Activated naive CD4-positive, alpha-beta T cell treated with anti-CD3 and anti-CD28 coated beads, Interleukin-2, amount 50 U/mL, for 24 hours (primary cell): Measurements from ENCODE around the gene LRRC8A.

Source experiments
- H3K27ac Mint-ChIP-seq: one replicate; pipeline ENCODE4 v1.8.0; 2021; ENCODE audit warnings: mild to moderate bottlenecking, mixed read lengths
- H3K27me3 Mint-ChIP-seq: one replicate; pipeline ENCODE4 v1.8.0; 2021; ENCODE audit warnings: mixed read lengths
- H3K36me3 Mint-ChIP-seq: one replicate; pipeline ENCODE4 v1.8.0; 2021; ENCODE audit warnings: mixed read lengths
- H3K4me1 Mint-ChIP-seq: one replicate; pipeline ENCODE4 v1.8.0; 2021; ENCODE audit warnings: mixed read lengths
- H3K4me3 Mint-ChIP-seq: one replicate; pipeline ENCODE4 v1.8.0; 2021; ENCODE audit warnings: mild to moderate bottlenecking, mixed read lengths
- H3K9me3 Mint-ChIP-seq: one replicate; pipeline ENCODE4 v1.8.0; 2021; ENCODE audit warnings: mixed read lengths

The LRRC8A gene

GRCh38 chr9:128891321-128892220 lies 9.6 kb downstream of the LRRC8A start:
- H3K36me3 Mint-ChIP-seq: peaks cover 4% of the 10 kb centered on the region
- H3K9me3 Mint-ChIP-seq: no peaks in the 10 kb centered on the region
- no peak overlapping the region for H3K27ac Mint-ChIP-seq
- peaks cover 55% of the 10 kb centered on the region for H3K4me1 Mint-ChIP-seq
- no peaks in the 10 kb centered on the region for H3K27me3 Mint-ChIP-seq
- no peak overlapping the region for H3K4me3 Mint-ChIP-seq

DNA sequence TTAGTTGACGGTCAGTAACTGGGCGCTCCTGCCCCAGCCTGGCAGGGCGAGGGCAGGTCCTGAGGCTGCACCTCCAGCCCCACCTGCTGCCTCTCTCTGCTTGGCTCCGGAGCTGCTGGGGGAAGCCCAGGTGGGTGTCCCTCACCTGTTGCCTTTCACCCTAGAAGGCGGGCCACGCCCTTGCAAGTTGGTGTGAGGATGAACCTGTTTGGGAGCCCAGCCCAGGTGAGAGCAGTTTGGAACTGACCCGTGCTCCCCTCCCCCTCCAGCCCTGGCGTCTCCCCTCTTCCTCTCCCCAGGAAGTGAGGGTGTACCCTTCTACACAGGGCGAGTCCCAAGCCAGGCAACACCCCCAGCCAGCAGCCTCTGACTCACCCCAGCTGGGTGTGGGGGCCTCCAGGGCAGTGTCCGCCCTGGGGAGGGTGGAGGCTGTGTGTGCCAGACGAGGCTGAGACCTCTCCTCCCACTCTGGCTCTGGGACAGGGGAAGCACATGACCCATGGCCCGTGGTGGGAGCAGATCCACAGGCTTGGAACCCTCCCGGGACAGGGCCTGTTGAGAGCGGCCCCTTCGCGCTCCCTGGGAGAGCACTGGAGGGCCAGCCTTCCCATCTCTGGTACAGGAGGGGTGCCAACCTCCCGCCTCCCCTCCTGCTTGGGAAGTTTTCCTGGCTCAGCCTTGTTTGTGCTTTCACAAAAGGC lies 10.4 kb downstream of the LRRC8A start:
- H3K9me3 Mint-ChIP-seq: no peaks in the 10 kb centered on the region
- H3K27ac Mint-ChIP-seq: no peak overlapping the region
- H3K4me1 Mint-ChIP-seq: peaks cover 58% of the 10 kb centered on the region
- no peaks in the 10 kb centered on the region for H3K27me3 Mint-ChIP-seq
- no peak overlapping the region for H3K4me3 Mint-ChIP-seq
- peaks cover 6% of the 10 kb centered on the region for H3K36me3 Mint-ChIP-seq

DNA sequence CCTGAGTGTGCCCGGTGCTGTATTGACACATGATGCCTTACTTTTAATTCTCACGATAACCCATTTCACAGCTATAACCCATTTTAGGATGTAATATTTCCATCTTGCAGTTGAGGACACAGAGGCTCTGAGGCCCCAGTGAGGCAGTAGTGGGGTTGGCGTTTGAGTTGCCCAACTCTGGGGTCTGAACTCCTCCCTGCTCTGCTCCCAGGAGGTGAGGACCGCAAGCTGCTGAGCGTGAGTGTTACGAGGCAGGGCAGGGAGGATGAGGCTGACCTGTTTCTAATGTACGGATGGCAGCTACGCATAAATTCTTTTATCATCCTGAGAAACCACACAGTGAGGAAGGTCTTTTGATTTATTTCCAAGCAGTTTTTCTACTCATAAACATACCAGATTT lies 11.4 kb downstream of the LRRC8A start:
- peak overlapping the region; percentile 64 for H3K4me3 Mint-ChIP-seq
- peaks cover 62% of the 10 kb centered on the region for H3K4me1 Mint-ChIP-seq
- H3K36me3 Mint-ChIP-seq: peaks cover 8% of the 10 kb centered on the region

DNA sequence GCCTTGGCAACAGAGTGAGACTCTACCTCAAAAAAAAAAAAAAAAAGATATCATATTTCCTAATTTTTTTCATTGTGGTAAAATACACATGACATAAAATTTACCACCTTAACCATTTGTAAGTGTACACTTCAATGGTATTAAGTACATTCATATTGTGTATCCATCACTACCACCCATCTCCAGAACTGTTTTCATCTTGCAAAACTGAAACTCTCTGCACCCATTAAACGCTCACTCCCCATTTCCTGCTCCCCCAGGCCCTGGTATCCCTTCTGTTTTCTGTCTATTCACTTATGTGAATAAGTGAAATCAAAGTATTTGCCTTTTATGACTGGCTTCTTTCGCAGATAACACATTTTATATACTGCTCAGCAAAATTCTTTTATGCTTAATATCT lies 12.8 kb downstream of the LRRC8A start:
- Mint-ChIP-seq H3K9me3 (no peaks in the 10 kb centered on the region), H3K36me3 (peaks cover 10% of the 10 kb centered on the region), H3K27me3 (no peaks in the 10 kb centered on the region), H3K4me1 (peaks cover 69% of the 10 kb centered on the region), H3K4me3 (peak overlapping the region; percentile 38), H3K27ac (peak overlapping the region; percentile 71)

More for the DNA sequence above, 11.4 kb downstream of the LRRC8A start:
- H3K27me3 Mint-ChIP-seq: no peaks in the 10 kb centered on the region
- H3K27ac Mint-ChIP-seq: peak overlapping the region; percentile 92
- H3K9me3 Mint-ChIP-seq: no peaks in the 10 kb centered on the region

DNA sequence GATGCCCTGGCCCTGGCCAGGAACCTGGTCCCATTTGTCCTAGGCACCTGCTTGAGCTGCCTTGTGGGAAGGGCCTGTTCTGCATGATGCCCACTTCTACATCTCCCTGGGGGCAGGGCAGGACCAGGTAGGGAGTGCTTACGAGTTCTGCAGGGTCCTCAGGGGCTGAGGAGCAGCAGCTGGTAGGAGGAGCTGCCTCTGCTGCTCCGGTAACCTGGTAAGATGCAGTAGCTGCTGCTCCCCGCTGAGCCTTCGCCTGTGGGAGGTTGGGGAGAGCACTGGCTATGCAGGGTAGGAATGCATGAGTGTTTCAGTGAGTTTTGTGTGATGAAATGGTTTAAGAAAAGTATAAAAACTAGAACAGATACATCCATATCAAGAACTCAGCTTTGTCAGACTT lies 13.6 kb downstream of the LRRC8A start:
- peaks cover 10% of the 10 kb centered on the region for H3K36me3 Mint-ChIP-seq
- H3K27ac Mint-ChIP-seq: no peak overlapping the region
- no peak overlapping the region for H3K4me3 Mint-ChIP-seq
- H3K27me3 Mint-ChIP-seq: no peaks in the 10 kb centered on the region
- H3K9me3 Mint-ChIP-seq: no peaks in the 10 kb centered on the region
- H3K4me1 Mint-ChIP-seq: peaks cover 75% of the 10 kb centered on the region

DNA sequence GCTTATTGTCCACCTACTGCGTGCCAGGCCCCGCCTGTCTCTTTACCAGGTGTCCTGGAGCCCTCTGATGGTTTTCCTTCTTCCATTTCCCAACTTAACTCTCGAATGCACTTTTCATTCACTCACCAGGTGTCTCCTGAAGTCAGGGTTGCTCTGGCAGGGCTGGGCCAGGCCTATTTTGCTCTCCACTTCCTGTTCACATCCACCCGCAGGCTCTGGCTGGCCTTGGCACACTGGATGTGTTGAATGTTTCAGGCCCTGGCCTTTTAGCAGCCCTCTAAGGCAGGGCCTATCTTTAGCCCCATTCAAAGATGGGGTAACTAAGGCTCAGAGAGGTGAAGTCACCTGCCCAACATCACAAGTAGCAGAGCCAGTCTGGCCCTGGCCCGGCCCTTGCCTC lies 16.4 kb downstream of the LRRC8A start:
- Mint-ChIP-seq H3K36me3 (peaks cover 8% of the 10 kb centered on the region), H3K4me3 (peak overlapping the region; percentile 42)

DNA sequence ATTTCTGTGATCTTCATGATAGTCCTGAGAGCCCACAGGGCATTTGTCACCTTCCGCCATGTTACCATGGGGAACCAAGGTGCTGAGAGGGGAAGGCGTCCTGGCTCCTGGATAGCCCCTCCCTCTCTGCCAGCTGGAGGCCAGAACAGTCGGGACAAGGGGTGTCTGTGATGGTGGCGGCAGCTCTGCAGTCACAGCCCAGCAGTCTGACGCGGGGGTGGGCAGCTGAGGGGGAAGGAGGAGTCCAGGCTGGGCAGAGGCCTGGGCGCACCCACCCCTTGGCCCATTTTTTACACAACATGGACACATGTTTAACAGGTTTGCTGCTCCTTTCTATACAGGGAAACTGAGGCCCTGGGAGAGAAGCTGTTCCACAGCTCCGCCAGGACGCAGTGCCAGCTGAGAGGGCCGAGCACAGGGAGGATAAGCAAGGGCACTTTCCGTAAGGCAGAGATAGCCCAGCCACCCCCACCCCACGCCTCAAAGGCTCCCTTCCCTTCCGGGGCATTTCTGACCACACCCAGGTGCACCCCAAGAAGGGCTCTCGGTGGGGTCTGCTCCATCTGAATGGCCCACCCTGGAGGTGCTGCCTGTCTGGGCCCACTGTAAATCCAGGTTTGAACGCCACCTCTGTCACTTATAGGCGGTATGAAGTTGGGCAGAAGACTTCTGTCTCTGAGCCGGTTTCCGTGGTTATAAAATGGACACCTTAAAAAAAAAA lies 17.1 kb downstream of the LRRC8A start:
- Mint-ChIP-seq H3K4me1 (peaks cover 84% of the 10 kb centered on the region), H3K36me3 (peaks cover 7% of the 10 kb centered on the region), H3K27ac (peak overlapping the region; percentile 91), H3K27me3 (no peaks in the 10 kb centered on the region), H3K4me3 (peak overlapping the region; percentile 66), H3K9me3 (no peaks in the 10 kb centered on the region)

More for the DNA sequence above, 16.4 kb downstream of the LRRC8A start:
- H3K27me3 Mint-ChIP-seq: no peaks in the 10 kb centered on the region
- H3K27ac Mint-ChIP-seq: peak overlapping the region; percentile 94
- H3K4me1 Mint-ChIP-seq: peaks cover 83% of the 10 kb centered on the region
- H3K9me3 Mint-ChIP-seq: no peaks in the 10 kb centered on the region

DNA sequence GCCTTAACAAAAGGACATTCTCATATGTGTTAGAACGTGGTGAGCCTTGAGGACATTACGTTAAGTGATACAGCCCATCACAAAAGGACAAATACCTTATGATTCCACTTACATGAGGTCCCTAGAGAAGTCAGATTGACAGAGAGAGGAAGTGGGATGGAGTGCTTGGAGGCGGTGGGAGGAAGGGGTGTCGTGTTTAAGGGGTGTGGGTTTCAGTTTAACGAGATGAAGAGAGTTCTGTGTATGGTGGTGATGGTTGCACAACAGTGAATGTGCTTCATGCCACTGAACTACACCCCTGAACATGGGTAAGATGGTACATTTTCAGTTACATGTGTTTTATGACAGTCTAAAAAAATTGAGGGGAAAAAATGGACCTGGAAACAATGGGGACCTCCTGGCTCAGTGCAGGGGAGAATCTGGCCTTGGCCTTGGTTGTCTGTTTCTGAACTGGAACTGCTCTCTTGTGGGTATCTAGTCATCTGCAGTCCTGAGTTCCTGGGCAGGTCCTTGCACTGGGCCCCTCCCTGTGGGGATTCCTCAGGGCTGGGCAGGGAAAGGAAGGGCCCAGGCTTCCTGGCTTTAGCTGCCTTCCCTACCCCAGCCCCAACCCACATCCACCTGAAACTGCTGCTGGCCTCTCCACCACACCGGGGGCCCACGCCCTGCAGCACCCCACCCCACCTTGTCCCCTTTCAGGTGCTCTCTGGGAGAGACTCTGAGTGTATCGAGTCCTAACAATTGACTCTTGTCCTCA lies 17.8 kb downstream of the LRRC8A start:
- Mint-ChIP-seq H3K4me1 (peaks cover 84% of the 10 kb centered on the region), H3K9me3 (no peaks in the 10 kb centered on the region), H3K27ac (peak overlapping the region; percentile 91), H3K36me3 (peaks cover 7% of the 10 kb centered on the region), H3K4me3 (peak overlapping the region; percentile 66), H3K27me3 (no peaks in the 10 kb centered on the region)

GRCh38 chr9:128901379-128901778 lies 19.4 kb downstream of the LRRC8A start:
- Mint-ChIP-seq H3K27ac (peak overlapping the region; percentile 35), H3K4me3 (no peak overlapping the region), H3K27me3 (no peaks in the 10 kb centered on the region), H3K9me3 (no peaks in the 10 kb centered on the region), H3K36me3 (peaks cover 5% of the 10 kb centered on the region), H3K4me1 (peaks cover 76% of the 10 kb centered on the region)

DNA sequence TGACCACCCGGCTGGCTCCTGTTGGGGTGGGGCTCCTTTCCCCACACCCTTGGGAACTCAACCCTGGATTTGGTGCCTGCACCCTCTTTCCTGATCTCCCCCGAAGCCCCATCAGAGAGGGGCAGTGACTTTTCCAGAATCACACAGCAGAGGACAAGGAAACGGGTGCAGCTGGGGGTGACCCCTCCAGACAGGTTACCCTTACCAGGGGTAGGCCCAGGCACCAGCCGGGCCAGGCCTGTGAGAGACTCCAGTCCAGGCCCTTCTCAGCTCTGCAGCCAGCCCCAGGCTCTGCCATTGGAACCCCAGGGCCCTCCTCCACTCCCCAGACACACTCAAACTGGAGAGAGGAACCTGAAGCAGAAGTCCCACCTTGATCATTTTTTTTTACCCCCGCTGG lies 19.9 kb downstream of the LRRC8A start:
- no peaks in the 10 kb centered on the region for H3K9me3 Mint-ChIP-seq
- peak overlapping the region; percentile 72 for H3K4me3 Mint-ChIP-seq
- no peaks in the 10 kb centered on the region for H3K27me3 Mint-ChIP-seq
- H3K36me3 Mint-ChIP-seq: peaks cover 5% of the 10 kb centered on the region
- H3K4me1 Mint-ChIP-seq: peaks cover 76% of the 10 kb centered on the region
- H3K27ac Mint-ChIP-seq: peak overlapping the region; percentile 88

DNA sequence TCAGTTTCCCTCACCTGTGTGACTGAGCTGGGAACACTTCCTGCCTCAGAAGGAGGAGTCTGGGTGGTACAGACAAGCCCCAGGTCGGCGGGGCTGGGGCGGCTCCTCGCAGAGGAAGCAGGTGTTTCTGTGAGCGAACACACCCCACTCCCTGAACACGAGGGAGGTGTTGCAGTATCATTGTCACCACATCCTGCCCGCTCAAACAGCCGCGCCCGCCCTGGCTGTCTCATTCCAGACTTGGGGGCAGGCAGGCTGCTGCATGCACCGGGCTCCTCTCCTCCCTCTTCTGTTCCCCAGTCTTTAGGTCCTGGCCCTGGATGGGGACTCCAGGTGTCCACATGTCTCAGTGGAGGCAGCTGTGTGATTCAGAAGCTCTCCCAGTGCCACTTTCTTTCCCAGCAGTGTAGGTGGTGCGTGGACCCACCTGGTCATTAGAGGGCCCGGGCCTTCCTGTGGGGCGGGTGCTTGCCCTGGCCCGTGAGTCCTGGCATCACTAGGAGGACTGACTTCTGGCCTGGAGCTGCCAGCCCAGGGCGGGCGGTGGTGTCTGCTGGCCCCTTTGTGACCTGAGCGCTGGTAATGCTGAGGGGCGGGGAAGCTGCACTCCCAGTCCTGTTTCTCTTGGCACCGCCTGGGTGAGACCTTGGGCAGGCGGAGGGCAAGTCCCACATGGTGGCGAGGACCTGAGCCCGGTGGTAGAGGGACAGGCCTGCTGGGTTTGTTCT lies 20.6 kb downstream of the LRRC8A start:
- H3K27me3 Mint-ChIP-seq: no peaks in the 10 kb centered on the region
- peak overlapping the region; percentile 72 for H3K4me3 Mint-ChIP-seq
- H3K9me3 Mint-ChIP-seq: no peaks in the 10 kb centered on the region
- H3K4me1 Mint-ChIP-seq: peaks cover 78% of the 10 kb centered on the region
- peak overlapping the region; percentile 88 for H3K27ac Mint-ChIP-seq
- H3K36me3 Mint-ChIP-seq: peaks cover 5% of the 10 kb centered on the region

- H3K27ac Mint-ChIP-seq: peak overlapping the region; percentile 88
- no peaks in the 10 kb centered on the region for H3K27me3 Mint-ChIP-seq
- H3K36me3 Mint-ChIP-seq: peaks cover 6% of the 10 kb centered on the region
- peaks cover 77% of the 10 kb centered on the region for H3K4me1 Mint-ChIP-seq
- H3K4me3 Mint-ChIP-seq: peak overlapping the region; percentile 72
- H3K9me3 Mint-ChIP-seq: no peaks in the 10 kb centered on the region
These were observed 21.1 kb downstream of the LRRC8A start for GRCh38 chr9:128903079-128903461.

- Mint-ChIP-seq H3K27me3 (no peaks in the 10 kb centered on the region), H3K4me3 (peak overlapping the region; percentile 39), H3K27ac (peak overlapping the region; percentile 51), H3K4me1 (peaks cover 76% of the 10 kb centered on the region), H3K9me3 (no peaks in the 10 kb centered on the region), H3K36me3 (peaks cover 5% of the 10 kb centered on the region)
These were observed 22.1 kb downstream of the LRRC8A start for GRCh38 chr9:128903871-128904620.

- peaks cover 75% of the 10 kb centered on the region for H3K4me1 Mint-ChIP-seq
- no peaks in the 10 kb centered on the region for H3K27me3 Mint-ChIP-seq
- no peak overlapping the region for H3K4me3 Mint-ChIP-seq
- H3K36me3 Mint-ChIP-seq: peaks cover 8% of the 10 kb centered on the region
- no peaks in the 10 kb centered on the region for H3K9me3 Mint-ChIP-seq
- H3K27ac Mint-ChIP-seq: no peak overlapping the region
These were observed 24.0 kb downstream of the LRRC8A start for GRCh38 chr9:128905964-128906363.
